H1 (cell line): ENCODE measurements around the gene GCGR. TPM values are rescaled to one million over a fixed set of nuclear protein-coding genes. Genes with fewer than 3 reads are reported as not detected.

Source experiments
- BACH1 ChIP-seq: IDR thresholded peaks from 2 replicates; pipeline ENCODE4 v1.6.1; 2012; ENCODE audit warnings: low read length, improper control_type of control experiment
- BCL11A ChIP-seq, 2 experiments: IDR thresholded peaks; one replicate each; pipeline ENCODE4 v1.6.1; 2011; ENCODE audit warnings: low read depth in 2 of 2, low read length in 2 of 2, mild to moderate bottlenecking in 2 of 2
- CBX5 ChIP-seq: fragments of 300-800, 300-1000 bp; sonication (generic); IDR thresholded peaks from 2 replicates; pipeline ENCODE4 v1.7.1; 2016; ENCODE audit warnings: antibody characterized with exemption, low read length, low read depth
- CEBPB ChIP-seq: IDR thresholded peaks from 2 replicates; pipeline ENCODE4 v1.6.1; 2012; ENCODE audit warnings: low read depth, low read length
- CREB1 ChIP-seq: IDR thresholded peaks from 2 replicates; pipeline ENCODE4 v1.6.1; 2012; ENCODE audit warnings: inconsistent platforms
- CTBP2 ChIP-seq: IDR thresholded peaks from 2 replicates; pipeline ENCODE4 v1.7.0; 2011; ENCODE audit warnings: borderline replicate concordance, mild to moderate bottlenecking, moderate library complexity, mixed read lengths, low read length; ENCODE audit not compliant: insufficient read depth, insufficient read length
- EGR1 ChIP-seq: IDR thresholded peaks from 2 replicates; pipeline ENCODE4 v1.6.1; 2011; ENCODE audit warnings: low read depth, low read length, borderline replicate concordance
- FOSL1 ChIP-seq: IDR thresholded peaks from 2 replicates; pipeline ENCODE4 v1.6.1; 2011; ENCODE audit warnings: mild to moderate bottlenecking, low read depth, low read length, moderate library complexity; ENCODE audit not compliant: insufficient read depth
- GABPA ChIP-seq: IDR thresholded peaks from 2 replicates; pipeline ENCODE4 v1.6.1; 2011; ENCODE audit warnings: mild to moderate bottlenecking, low read length, moderate library complexity, borderline replicate concordance; ENCODE audit not compliant: insufficient read depth
- GTF2F1 ChIP-seq: IDR thresholded peaks from 2 replicates; pipeline ENCODE4 v1.6.1; 2012; ENCODE audit warnings: low read depth, low read length, improper control_type of control experiment, borderline replicate concordance
- HDAC6 ChIP-seq: IDR thresholded peaks from one replicate; pipeline ENCODE4 v1.7.1; 2012; ENCODE audit warnings: low read depth, mild to moderate bottlenecking, inconsistent platforms, low read length, moderate library complexity
- KDM4A ChIP-seq: IDR thresholded peaks from one replicate; pipeline ENCODE4 v1.7.1; 2012; ENCODE audit warnings: low read depth, mild to moderate bottlenecking, moderate library complexity, low read length, inconsistent platforms; ENCODE audit not compliant: severe bottlenecking
- POU5F1 ChIP-seq: IDR thresholded peaks from 2 replicates; pipeline ENCODE4 v1.6.1; 2011; ENCODE audit warnings: low read depth, mild to moderate bottlenecking, low read length, moderate library complexity
- SAP30 ChIP-seq: fragments of 300-600 bp; sonication (generic); IDR thresholded peaks from 2 replicates; pipeline ENCODE4 v1.7.1; 2012; ENCODE audit warnings: low read length, moderate library complexity, mild to moderate bottlenecking, inconsistent platforms; ENCODE audit not compliant: insufficient read depth, insufficient replicate concordance
- SIN3A ChIP-seq, 2 experiments: IDR thresholded peaks in 1 of 2; conservative IDR thresholded peaks in 1 of 2; 2 replicates each; pipeline ENCODE4 v1.6.1; 2011 to 2012; ENCODE audit warnings: low read length in 2 of 2, improper control_type of control experiment in 1 of 2, low read depth in 1 of 2, mild to moderate bottlenecking in 1 of 2
- SIX5 ChIP-seq: IDR thresholded peaks from 2 replicates; pipeline ENCODE4 v1.6.1; 2011; ENCODE audit warnings: mild to moderate bottlenecking, low read depth, low read length
- SP2 ChIP-seq: IDR thresholded peaks from 2 replicates; pipeline ENCODE4 v1.6.1; 2012; ENCODE audit warnings: mild to moderate bottlenecking, low read length, inconsistent platforms
- SP4 ChIP-seq: IDR thresholded peaks from 2 replicates; pipeline ENCODE4 v1.6.1; 2012; ENCODE audit warnings: low read length, inconsistent platforms
- SUZ12 ChIP-seq: fragments of 200-600 bp; sonication (generic); IDR thresholded peaks from 2 replicates; pipeline ENCODE4 v1.6.1; 2012; ENCODE audit warnings: mild to moderate bottlenecking, inconsistent platforms, low read length, moderate library complexity, mixed read lengths
- TAF7 ChIP-seq: optimal IDR thresholded peaks from 2 replicates; pipeline ENCODE3; 2011; ENCODE audit warnings: low read depth, mild to moderate bottlenecking, inconsistent platforms, low read length, moderate library complexity, borderline replicate concordance
- polyA plus RNA-seq, 7 experiments: library from polyadenylated mRNA; depleted of rRNA in 3 of 7; stranded (reverse) in 5 of 7; unstranded in 2 of 7; fragments of >200 nt in 5 of 7; fragments of 200-250 nt in 2 of 7; gene quantifications; 1 replicate in 5 of 7; 2 replicates in 1 of 7; 4 replicates in 1 of 7; pipeline versions ENCODE4 v1.2.1 to v1.2.3, GENCODE V29; 2011 to 2013; ENCODE audit warnings: missing spikeins in 2 of 7, mixed read lengths in 2 of 7
- total RNA-seq: library from RNA; stranded (reverse); fragmentation: NEBNext Ultra II Directional; extraction: Animal tissue kit (Norgen Biotek cat#: 25700); gene quantifications from 2 replicates; pipeline ENCODE4 v1.2.1, GENCODE V29; 2021
- TF ChIP-seq, protein P1 (sequence below): IDR thresholded peaks from 2 replicates; pipeline ENCODE4 v1.6.1; 2012; ENCODE audit warnings: low read length, inconsistent platforms
- TF ChIP-seq, protein P2 (sequence below): IDR thresholded peaks from 2 replicates; pipeline ENCODE4 v1.6.1; 2011; ENCODE audit warnings: low read depth, mild to moderate bottlenecking, low read length; ENCODE audit not compliant: insufficient read depth

Gene GCGR
- total and polyA plus RNA-seq, 2 of the 8 experiments (the other 6 are each of a cell fraction or from before 2014, with no cell fraction given) = 0.44 to 0.56 TPM

DNA sequence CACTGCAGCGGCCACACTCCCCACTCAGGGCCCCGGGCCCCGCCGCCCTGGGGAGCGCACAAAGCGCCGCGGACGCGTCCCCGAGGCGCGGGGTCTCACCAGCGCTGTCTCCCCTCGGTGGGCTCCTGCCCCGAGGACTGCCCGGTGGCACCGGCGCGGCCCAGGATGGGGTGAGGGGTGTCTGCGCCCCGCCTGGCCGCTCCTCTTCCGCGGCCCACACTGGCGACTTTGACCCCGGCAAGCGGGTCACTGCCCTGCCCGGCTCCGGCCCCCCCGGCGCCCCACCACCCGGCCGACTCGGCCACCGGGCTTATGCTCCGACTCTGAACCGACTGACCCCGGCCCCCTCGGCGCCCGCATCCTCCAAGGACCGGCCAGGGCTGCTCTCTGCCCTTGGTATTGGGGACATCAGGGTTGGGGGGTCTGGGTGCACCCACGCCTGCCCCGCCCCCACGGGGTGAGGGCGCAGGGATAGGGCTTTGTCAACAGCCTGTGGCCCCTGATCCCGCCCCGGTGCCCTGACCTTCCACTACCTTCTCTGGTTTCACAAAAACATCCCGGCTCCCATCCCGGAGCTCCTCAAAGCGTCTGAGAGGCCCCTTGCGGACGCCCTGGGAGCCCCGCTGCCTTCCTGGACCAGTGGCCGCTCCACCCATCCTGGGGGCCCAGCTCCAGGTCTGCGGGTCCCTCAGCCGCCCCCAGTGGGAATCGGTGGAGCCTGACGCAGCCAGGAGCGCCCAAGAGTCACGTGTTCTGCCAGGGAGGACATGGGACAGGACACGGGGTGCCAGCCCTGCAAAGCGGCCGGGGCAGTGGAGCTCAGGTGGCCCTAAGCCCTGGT lies 829 bp downstream of the GCGR start (continued):
- TF ChIP-seq BACH1 (no peak), CBX5 (no peak), CTBP2 (peak; percentile 64), SIX5 (no peak), BCL11A (IDR thresholded peaks at IDR 0.05; ENCODE audit: low read depth in 2 of 2, low read length in 2 of 2) (no peak), FOSL1 (no peak), EGR1 (no peak), GTF2F1 (no peak), CREB1 (no peak), GABPA (no peak), POU5F1 (no peak), SUZ12 (peak; percentile 79), SIN3A (conservative IDR thresholded peaks at IDR 0.05 in 1 of 2, IDR thresholded peaks at IDR 0.05 in 1 of 2; ENCODE audit: low read depth in 1 of 2, low read length in 2 of 2) (no peak), TAF7 (no peak), SP2 (no peak), KDM4A (peak; percentile 44), CEBPB (no peak), HDAC6 (no peak), SAP30 (no peak), SP4 (no peak)
- TF ChIP-seq, protein P1, sequence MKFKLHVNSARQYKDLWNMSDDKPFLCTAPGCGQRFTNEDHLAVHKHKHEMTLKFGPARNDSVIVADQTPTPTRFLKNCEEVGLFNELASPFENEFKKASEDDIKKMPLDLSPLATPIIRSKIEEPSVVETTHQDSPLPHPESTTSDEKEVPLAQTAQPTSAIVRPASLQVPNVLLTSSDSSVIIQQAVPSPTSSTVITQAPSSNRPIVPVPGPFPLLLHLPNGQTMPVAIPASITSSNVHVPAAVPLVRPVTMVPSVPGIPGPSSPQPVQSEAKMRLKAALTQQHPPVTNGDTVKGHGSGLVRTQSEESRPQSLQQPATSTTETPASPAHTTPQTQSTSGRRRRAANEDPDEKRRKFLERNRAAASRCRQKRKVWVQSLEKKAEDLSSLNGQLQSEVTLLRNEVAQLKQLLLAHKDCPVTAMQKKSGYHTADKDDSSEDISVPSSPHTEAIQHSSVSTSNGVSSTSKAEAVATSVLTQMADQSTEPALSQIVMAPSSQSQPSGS = no peak
- TF ChIP-seq, protein P2, sequence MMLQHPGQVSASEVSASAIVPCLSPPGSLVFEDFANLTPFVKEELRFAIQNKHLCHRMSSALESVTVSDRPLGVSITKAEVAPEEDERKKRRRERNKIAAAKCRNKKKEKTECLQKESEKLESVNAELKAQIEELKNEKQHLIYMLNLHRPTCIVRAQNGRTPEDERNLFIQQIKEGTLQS = no peak
